Kidney tubule cell (primary cell): ENCODE data around the gene ATP11A.

Experiments
- DNase-seq: peaks from one replicate; pipeline ENCODE4 v3.0.0-alpha.2; 2018; ENCODE audit warnings: low spot score

ATP11A gene

DNA sequence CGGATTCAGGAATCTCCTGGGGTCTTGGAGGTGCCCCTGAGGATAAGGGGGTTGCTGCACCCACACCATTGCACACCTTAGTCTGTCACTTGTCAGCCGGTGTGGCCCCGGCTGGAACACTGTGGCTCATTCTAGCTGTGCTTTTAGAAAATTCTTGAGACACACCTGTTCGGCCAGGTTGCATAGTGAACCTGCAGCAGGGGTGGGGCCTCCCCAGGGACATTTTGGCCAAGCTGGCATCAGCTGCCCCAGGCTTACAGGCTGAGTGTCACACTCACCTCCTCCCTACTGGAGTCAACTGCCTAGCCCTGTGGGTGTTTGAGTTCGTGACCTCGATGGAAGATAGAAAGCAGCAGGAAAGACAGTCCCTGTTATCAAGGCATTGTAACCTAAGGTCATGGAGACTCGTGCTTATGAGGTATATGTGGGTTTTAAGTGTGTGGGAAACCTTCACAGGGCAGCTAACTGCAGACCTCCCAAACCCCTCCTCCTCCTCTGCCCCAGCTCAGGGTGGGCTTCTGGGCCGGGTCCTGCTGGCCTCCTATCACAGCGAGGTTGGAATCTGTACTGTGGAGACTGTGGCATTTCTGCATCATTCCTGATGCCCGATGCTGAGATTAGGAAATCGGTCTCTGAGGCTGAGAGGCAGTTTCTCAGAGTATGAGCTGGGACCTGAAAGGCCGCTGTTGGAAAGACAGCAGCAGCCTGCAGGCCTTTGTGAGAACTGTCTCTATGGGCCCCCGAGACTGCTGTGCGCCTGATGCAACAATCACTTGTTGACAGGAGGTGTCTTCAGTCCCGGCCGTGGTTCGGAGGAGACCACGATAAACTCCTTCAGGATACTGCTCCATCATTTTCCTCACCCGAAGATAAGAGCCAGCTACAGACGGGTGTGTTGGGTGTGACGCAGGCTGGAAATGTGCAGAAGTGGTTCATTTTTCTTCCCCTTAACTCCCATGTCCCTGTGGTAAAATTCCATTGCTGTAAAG is 72.2 kb downstream of the ATP11A start:
- no peak for DNase-seq

DNA sequence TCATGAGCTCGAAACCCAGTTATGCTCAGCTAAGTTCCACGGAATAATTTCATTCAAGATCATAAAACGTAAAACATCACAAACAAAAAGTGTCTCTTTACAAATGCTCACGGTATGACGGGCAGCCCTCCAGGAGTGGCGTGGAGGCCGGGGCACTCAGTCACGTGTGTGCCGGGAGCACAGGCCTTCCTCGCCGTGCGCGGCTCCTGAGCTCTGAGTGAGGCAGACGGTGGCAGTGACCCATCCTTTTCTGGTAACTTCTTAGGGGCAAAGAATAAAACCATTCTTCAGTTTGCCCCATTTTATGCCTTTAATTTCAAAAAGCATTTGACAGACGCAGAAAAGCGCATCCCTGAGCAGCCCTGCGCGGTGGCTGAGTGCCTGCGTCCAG is 72.8 kb downstream of the ATP11A start:
- DNase-seq: no peak

DNA sequence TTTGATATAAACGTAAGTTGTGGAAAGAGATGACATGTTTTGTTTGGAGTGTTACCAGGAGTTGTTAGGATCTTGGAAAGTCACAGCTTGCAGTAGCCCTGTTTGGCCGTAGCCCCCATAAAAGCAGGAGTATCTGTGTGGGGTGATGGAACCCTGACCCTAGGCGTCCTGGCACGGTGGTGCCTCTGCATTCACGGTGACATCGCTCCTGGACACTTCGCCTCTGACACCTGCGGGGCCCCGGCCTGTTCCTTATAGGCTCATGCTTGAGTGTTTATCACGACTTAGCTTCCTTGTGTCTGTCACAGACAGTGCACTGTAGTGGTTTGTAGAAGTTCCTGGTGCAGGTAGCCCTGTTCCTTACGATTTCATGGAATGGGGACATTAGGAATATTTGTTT is 74.2 kb downstream of the ATP11A start:
- no peak for DNase-seq

DNA sequence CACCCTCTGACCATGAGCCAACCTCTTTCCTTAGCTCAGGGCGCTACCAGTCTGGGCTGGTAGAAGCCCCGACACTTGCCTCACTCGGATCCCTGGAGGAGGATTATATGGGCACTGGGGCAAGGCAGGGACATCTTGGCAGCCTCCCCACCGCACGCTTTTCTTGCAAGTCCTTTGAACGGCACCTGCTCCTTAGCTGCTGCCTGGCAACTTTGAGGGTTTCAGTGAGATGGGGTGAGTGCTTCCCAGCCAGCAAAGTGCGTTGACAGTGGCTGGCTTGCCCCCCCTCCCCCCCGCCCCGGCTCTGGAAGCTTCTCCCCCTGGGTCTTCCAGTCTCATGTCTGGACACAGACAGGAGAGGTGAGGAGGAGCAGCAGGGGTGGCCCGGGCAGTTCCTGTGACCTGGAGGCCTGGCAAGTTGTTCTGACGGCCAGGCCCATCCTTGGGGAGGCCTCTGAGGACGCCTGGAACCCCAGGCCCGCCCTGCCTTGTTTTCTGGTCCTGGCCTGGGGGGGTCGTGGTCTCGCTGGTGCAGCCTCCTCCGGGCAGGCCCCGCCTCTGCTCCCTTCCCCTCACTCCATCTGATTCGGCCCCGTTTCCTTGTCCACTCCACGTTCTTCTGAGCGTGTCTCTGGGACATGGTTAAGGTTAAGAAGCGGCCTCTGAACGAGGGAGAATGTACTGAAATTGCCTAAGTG is 75.2 kb downstream of the ATP11A start:
- no peak for DNase-seq

DNA sequence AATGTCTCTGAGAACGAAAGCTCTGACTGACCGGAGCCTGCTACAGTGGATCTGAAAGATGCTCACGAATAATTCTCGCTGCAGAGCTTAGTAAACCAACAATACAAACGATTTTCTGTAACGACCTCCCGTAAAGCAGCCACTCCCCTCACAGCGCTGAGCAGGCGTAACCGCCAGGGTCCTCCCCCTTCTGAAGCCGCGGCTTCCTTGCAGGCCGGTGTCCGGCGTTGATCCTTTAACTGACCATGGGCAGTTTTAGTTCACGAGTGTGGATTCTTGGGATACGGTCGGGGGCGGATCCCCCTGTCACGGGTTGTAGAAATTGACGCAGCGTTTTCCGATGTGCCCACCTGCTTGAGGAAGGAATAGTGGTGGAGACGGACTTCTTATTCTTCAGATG is 75.9 kb downstream of the ATP11A start:
- DNase-seq: no peak

DNA sequence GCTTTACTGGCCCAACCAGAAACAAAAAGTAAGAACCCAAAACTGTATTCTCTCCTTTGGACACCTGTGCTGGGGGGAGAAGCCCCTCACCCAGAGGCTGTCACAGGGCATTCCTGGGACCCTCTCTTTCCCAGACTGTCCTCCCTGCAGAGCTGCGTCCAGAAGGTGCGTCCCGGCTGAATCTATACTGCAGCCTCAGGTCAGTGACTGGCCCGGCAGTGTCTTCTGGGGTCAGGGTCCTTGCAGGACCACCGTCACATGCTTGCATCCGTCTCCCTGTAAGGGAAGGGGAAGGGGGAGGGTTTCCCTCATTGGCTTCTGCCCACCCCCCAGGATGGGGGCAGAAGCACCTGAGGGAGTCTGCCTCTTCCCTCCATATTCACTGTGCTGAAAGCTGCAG is 76.5 kb downstream of the ATP11A start:
- DNase-seq: no peak

DNA sequence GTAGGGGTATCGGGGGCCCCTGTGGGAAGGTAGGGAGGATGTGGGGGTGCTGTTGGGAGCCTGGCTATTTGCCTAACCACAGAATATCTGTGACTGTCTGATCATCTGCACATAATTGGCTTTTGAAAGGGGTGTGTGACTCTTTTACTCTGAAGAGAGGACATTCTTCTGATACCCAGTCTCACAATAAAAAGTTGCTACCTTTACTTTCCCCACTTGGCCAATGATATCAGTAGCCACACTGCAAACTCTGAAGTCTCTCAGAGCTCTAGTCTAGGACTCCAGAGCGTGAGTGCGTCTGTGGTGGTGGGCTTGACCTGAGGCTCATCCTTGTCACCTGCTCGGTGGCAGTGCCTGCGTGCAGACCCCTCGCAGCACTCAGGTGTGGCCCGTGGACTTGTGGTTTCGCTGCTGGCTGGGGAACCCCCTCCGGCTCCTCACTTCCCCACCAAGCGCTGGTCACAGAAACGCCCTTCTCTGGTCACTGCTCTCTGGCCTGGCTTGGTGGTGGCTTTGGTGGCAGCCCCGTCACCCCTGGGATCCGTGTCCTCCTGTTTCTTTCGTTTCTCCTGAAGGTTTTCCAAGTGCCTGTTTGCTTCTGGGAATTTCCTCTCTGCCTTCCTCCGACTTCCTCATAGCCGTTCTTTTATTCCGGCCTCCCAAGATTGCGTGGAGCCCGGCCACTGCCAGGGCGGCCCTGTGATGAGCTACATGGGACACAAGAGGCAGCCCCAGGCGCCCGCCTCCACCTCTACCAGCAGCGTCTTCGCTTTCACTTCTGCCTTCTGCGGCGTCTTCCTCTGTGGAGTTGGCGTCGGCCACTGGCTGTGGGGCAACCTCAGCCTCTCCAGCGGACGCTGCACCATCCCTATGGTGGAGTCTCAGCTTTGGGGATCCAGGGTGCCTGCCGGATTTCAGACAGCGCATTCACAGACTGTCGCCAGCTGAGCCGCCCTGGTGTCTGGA is 78.0 kb downstream of the ATP11A start:
- DNase-seq: no peak

DNA sequence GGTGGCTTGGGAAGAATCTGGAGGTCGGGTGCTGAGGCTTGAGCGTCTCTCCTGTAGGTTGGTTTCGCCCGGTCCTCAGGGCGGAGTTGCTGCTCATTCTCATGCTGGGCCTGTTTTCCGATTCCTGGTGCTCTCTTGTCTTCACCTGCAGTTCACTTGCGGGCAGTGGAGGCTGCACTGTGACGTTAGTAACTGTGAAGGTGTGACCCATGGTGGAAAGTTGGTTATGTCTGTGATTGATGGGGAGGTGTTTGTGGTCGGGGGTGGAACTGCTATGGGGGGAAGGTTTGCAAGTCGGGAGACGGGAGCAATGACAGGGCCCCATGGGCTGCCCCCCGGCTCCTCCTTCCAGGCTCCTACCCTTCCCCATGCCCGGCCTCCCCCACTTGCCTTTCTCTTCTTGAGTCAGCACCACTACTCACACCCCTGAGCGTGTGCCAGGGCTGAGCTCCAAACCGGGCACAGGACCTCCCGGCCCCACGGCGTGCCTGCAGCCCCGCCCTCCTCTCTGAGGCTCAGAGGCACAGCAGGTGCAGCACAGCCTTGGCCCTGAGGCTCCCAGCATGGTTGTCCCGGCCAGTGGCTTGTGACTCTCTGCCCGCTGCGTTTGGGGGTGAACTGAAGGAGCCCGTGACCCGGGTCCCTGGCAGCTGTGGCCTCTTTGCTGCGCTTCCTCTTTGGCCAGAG is 79.1 kb downstream of the ATP11A start:
- peak; percentile 49 for DNase-seq

DNA sequence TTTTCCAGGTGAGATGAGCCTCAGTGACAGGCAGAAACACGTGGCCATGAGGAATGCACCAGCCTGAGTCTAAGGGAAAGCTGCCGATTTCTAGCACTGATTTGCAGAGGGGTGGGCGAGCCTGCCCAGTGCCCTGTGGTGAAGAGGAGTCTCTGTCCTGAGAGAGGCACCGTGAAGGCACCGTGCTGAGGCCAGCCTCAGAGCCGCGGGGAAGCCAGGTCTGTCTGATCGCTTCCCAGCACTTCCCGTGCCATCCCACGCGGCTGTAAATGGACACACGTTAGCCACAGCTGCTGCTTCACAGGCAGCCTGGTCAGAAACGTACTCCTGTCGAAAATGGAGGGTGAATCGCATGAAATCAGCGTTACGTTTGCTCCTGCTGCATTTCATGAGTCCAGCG is 79.8 kb downstream of the ATP11A start:
- DNase-seq: peak; percentile 20

DNA sequence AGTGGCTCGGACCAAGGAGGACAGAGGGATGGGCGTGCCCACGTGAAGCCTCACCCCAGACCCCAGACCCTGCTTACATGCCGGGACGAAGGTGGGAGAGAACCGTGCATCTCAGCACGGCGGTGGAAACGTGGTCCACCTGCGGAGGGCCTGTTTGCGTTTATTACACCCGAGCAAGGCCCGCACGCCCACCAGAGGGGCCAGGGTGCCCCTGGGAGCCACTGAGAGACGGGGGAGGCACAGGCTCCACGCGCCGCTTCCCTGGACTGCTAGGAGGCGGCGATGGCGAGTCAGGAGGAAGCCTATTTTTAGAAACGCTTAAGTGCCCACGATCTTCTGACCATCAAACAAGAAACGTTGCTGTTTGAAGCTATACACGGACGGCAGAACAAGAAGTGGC is 80.7 kb downstream of the ATP11A start:
- no peak for DNase-seq

DNA sequence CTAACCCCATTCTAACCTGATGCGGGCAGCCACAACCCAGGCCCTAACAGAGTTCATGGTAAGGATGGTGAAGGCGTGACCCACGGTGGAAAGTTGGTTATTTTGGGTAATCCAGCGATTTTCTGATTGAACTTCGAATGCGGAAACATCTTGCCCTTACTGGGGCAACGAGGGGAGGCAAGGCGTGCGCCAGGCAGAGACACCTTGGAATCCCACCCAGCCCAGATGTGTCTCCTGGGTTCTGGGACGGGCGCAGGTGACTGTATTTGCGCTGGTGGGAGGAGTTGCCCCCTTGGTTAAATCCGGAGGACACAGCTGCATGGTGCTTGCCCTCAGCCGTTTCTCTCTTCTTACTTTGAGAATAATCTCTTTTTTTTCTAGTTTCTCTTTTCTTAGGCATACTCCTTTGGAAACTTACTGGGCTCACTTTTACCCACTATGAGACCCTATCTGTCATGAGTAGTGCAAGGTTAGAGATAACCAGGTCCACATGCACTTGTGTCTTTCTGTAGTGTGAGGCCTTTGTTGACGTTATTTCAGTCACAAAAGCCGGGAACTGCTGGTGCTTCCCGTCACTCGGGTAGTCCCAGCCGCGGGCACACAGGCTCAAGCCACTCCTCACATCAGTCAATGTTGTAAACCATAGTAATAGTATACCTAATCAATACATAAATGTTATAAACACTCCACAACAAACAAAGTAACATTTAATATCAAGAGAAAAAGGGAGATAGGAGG is 81.5 kb downstream of the ATP11A start:
- no peak for DNase-seq

DNA sequence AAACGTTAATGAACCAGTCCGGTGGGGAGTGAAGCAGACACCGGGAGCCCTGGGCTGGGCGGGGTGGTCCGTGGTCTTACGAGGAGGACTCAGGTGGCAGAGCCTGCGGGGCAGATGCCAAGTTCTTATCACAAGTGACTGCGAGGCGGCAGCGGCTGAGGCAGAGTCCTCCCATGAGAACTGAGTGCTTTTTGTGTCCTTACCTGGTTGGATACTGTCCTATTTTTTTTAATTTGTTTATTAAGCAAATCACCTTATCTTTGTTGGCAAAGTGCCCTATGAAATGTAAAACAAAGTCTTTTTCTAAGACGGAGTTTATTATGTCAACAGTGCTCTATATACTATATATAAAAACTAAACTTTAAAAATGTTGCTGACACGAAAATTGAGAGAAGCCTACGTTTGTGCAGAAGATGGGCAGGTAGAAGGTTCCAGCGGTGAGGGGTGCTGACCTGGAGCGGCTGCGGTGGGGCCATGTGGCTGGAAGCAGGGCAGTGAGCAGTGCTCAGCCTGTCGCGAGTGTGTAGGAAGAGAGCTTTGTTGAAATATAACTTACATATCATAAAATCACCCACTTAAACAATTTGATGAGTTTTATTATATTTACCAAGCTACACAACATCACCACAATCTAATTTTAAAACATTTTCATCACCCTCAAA is 82.2 kb downstream of the ATP11A start:
- no peak for DNase-seq

DNA sequence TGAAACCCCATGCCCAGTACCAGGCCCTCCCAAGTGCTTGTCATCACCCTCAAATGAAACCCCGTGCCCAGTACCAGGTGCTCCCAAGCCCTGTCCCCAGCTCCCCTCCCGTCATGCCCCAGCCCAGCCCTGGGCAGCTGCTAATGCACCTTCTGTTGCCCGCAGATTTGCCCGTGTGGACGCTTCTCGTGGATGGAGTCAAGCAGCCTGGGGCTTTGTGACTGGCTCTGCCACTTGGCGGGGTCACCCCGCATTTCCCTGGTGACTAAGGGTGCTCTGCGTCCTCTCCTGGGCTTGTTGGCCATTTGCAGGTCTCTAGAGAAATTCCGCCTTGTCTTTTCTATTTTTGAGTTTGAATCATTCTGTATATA is 82.7 kb downstream of the ATP11A start:
- no peak for DNase-seq

DNA sequence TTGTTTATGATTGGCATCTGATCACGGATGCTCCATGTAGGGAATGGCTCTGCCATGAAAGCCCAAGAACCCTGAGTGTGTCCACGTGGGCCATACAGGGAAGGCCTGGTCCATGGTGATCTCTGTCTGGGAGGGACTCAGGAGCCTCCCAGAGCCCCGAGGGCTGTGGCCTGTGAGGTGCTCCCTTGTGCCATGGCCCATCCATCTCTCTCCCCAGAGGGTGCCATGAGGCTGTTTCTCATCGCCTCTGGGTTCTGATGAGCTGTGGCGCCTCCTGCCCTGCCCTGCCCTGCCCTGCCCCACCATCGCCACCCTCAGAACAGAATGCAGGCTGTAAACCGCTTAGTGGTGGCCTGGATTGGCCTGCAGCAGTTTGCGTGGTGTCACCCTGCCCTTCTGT is 83.1 kb downstream of the ATP11A start:
- DNase-seq: no peak

DNA sequence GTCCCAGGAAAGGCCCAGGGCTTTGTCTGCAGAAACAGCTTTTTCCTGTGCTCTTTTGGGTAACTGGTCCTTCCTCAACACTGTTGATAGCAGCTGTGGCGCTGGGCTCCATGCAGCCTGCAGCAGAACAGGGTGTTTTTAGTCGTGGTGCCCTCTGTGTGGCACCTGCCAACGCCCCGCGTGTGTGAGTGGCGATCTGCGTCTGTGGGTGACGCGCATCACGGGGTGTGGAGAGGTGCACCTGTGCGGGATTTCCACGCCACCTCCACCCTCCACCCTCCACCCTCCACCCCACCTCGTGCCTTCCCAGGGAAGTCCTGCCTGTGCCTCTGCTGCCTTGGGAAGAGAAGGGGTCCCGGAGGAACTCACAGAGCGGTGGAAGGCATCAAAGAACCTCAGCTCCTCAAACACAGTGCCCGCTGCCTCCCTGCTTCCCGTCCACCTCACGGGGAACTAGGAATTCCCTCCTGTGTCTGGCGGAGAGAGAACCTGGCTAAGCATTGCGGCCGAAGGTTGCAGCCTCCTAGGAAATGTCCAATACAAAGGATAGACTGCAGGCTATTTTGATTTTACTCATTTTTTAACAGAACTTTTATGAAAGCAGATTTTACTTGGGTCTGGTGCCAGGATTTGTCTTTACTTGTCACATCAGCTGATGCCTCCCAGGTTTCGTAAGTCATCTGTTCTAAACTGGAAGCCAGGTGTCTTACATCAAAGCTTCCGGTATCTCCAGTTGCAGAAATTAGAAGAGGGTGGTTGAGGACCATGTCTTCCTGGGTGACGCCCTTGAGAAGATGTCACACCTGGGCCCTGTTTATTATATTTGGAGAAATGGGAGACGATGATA is 84.0 kb downstream of the ATP11A start:
- no peak for DNase-seq

DNA sequence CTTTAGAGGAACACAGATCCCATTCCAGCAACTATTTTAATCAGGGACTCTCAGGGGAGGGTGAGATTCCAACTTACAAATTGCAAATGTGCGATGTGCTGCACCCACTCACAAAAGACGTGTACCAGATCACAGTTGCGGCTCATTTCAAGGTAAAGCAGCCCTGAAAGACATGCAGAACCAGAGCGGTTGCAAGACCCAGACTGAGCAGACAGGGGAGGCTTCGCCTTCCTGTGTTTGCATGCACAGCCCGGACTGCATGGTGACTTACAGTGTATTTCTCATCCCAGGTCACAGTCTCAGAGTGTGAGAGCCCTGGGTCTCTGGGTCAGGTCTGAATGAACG is 84.6 kb downstream of the ATP11A start:
- no peak for DNase-seq

DNA sequence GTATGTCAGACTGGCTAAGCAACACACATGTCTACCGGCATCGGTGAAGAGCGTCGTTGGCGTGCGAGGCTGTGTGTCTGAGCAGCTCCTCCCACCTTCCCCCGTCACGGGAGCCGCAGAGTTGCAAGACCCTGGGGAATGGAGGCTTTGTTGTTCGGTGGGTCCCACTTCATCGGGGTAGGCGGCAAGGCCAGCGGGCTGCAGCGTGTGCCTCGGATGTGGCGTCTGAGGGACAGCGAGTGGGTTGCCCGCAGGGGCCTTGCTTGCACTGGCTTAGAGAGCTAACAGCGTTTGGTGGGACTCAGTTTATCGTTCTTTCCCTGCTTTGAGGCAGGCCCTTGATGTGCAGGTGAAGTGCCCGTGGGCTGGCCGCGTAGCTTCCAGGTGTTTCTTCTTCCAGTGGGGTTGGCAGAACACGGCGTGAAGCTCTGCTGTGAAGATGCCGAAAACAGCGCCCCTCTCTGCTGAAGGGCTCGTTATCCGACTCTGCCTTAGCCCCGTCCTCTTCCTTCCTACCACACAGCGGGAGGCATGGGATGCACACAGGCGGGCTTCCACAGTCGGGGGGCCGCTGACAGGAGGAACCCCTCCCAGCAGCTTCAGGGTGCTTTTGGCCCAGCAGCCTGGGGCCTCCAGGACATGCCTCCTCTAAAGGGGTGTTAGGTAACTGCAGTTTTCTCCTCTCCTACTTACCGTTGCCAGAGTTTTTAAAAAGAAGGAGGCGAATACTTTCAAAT is 85.2 kb downstream of the ATP11A start:
- DNase-seq: no peak

DNA sequence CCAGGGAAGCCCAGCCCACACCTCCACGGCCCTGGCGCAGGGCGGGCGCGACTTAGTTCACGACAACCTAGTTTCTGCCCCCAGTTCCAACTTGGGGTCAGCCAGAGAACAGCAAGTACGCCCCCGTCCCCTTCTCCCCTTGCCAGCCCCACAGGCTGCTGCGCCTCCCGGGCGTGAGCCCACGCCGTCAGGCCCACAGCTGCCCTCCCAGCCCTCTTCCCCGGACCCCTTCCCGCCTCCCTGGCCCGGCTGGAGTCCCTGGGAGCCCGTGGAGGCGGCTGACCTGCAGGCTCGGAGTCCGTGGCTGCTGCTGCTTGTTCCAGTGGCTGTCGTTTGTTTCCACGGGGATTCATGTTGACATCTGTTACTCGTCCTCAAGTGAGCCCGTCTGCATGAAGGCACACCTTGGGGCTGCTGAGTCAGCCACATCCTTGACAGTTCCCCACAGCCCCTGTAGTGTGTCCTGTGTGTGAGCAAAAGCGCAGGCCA is 86.0 kb downstream of the ATP11A start:
- peak; percentile 30 for DNase-seq

DNA sequence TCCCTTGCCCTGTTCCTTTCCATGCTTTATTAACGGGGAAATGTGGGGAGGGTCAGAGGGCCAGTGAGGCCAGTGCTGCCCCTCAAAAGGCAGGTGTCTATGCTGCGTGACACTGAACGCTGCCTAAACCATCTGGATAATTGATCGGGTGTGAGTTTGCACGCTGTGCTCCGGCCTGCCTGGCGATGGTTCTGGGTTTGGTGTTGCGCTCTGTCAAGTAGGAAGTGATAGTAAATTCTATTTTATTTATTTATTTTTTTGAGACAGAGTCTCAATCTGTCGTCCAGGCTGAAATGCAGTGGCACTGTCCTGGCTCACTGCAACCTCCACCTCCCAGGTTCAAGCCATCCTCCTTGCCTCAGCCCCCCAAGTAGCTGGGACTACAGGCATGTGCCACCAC is 86.5 kb downstream of the ATP11A start:
- no peak for DNase-seq
